ENCODE measurements around the gene OFD1. TPM values are rescaled to one million over a fixed set of nuclear protein-coding genes. Genes with fewer than 3 reads are reported as not detected.
"Not testable (repeated sequence)": the region's sequence is repeated elsewhere in the genome, so short reads cannot be mapped to it uniquely, and the experiment has no call there.

Gene OFD1
- total RNA-seq, 2 donors from 2014 or later = 15.3 to 19.0 TPM

GRCh38 chrX:13717700-13718472, 16.7 kb upstream of the OFD1 start:
- H3K9me3 ChIP-seq = no peaks in the 10 kb centered on the region
- TF ChIP-seq, protein P1, sequence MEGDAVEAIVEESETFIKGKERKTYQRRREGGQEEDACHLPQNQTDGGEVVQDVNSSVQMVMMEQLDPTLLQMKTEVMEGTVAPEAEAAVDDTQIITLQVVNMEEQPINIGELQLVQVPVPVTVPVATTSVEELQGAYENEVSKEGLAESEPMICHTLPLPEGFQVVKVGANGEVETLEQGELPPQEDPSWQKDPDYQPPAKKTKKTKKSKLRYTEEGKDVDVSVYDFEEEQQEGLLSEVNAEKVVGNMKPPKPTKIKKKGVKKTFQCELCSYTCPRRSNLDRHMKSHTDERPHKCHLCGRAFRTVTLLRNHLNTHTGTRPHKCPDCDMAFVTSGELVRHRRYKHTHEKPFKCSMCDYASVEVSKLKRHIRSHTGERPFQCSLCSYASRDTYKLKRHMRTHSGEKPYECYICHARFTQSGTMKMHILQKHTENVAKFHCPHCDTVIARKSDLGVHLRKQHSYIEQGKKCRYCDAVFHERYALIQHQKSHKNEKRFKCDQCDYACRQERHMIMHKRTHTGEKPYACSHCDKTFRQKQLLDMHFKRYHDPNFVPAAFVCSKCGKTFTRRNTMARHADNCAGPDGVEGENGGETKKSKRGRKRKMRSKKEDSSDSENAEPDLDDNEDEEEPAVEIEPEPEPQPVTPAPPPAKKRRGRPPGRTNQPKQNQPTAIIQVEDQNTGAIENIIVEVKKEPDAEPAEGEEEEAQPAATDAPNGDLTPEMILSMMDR (IDR thresholded peaks at IDR 0.05) = no peak
- peak overlapping the region; percentile 63 to 67 for H3K27ac ChIP-seq

DNA sequence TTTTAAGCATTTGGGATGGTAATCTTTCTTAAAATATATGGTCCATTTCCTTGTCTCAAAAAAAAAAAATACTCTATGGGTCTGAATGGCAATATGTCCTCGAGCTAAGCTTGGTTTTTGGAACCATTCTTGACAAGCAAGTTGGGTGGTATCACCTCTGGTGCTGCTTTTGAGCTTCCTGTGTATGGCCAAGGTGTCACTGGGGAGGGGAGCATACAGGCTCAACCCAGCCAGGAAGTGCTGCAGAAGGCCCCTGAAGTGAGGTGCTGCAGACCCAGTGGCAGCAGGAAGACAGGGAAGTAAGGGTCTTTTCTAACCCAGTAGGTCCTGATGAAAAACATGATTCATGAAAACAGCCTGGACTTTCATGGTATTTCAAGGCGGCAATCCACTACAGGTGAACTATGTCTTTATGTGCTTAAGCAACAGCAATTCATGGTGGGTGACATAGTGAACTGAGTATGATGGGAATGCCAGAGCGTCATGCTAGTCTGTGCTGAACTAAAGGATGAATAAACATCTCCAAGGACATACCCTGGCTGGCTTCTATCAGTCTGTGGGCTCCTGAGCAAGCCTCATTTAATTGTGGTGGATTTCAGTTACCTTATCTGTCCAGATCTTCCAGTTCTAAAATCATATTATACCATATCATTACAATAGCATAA, 15.2 kb upstream of the OFD1 start:
- TF ChIP-seq, protein P1 (IDR thresholded peaks at IDR 0.05) = no peak
- Histone ChIP-seq H3K9me3 (no peaks in the 10 kb centered on the region), H3K4me3 (no peak overlapping the region), H3K27ac (peak overlapping the region in 1 of 2 donors; percentile 67), H3K27me3 (replicated peaks; ENCODE audit: insufficient read depth) (no peaks in the 10 kb centered on the region), H3K4me1 (ENCODE audit: control insufficient read depth in 1 of 2, low read depth in 2 of 2) (peaks cover 0 to 7% of the 10 kb centered on the region in 2 donors), H3K36me3 (no peaks in the 10 kb centered on the region)
- no peak for DNase-seq (ENCODE audit: low spot score)
- no peak for ATAC-seq (ENCODE audit: insufficient number of reproducible peaks, low FRiP score, low read depth)

More at GRCh38 chrX:13717700-13718472, 16.7 kb upstream of the OFD1 start:
- Histone ChIP-seq H3K36me3 (no peaks in the 10 kb centered on the region), H3K27me3 (replicated peaks; ENCODE audit: insufficient read depth) (no peaks in the 10 kb centered on the region), H3K4me1 (ENCODE audit: control insufficient read depth in 1 of 2, low read depth in 2 of 2) (peaks cover 0 to 7% of the 10 kb centered on the region in 2 donors), H3K4me3 (no peak overlapping the region)
- ATAC-seq (ENCODE audit: insufficient number of reproducible peaks, low FRiP score, low read depth) (no peak), DNase-seq (ENCODE audit: low spot score) (no peak)

DNA sequence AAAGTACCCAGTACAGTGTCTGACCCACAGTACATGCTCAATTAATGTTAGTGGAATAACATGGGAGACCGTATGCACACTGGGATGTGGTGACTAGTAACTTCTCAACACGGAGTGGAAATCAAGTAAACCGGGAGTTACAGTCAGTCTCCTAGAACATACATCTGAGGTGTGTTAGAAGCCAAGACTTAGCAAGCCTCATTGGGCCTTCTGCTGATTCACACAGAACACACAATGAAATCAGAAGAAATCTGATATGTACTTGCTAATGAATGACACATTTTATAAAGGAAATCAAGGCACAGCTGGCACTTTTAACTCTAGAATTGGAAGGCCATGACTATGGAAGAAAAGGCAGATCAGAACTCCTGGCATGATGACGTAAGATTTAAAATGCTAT, 13.2 kb upstream of the OFD1 start:
- Histone ChIP-seq H3K27ac (no peak overlapping the region), H3K4me3 (no peak overlapping the region), H3K9me3 (no peaks in the 10 kb centered on the region), H3K36me3 (no peaks in the 10 kb centered on the region), H3K4me1 (ENCODE audit: control insufficient read depth in 1 of 2, low read depth in 2 of 2) (peaks cover 0 to 7% of the 10 kb centered on the region in 2 donors), H3K27me3 (replicated peaks; ENCODE audit: insufficient read depth) (no peaks in the 10 kb centered on the region)
- TF ChIP-seq, protein P1 (IDR thresholded peaks at IDR 0.05) = no peak
- ATAC-seq (ENCODE audit: insufficient number of reproducible peaks, low FRiP score, low read depth) (no peak), DNase-seq (ENCODE audit: low spot score) (no peak)

DNA sequence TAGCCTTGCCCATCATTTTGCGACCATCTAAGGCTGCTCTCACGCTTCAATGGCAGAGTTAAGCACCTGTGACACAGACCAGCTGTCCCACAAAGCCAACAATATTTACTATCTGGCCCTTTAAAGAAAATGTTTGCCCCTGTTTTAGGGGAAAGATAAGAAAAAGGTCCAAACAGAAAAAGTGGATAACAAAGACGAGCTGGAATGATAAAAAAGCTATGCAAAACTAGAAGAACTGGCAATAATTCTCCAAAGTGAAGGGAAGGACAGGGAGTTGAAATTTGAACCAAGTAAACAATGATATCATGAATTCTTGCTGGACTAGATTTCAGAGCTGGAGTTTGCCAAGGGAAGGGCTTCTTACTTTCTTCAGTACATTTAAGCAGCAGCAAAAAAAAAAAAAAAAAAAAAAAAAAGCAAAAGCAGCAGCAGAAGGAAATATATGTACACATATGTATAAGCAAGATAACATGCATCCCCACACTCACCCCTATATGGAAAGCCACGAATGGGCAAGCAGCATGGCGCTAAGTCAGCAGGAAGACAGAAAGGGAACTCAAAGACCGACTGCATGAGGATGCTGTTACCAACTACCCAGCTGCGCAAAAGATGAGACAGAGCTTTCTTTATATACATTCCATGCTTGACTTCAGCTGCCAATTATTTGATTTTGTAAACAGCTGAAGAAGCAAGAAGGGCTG, 12.6 kb upstream of the OFD1 start:
- TF ChIP-seq, protein P1 (IDR thresholded peaks at IDR 0.05) = no peak
- Histone ChIP-seq H3K36me3 (no peaks in the 10 kb centered on the region), H3K4me3 (no peak overlapping the region), H3K9me3 (no peaks in the 10 kb centered on the region), H3K4me1 (ENCODE audit: control insufficient read depth in 1 of 2, low read depth in 2 of 2) (peaks cover 0 to 7% of the 10 kb centered on the region in 2 donors), H3K27me3 (replicated peaks; ENCODE audit: insufficient read depth) (no peaks in the 10 kb centered on the region), H3K27ac (no peak overlapping the region)
- DNase-seq (ENCODE audit: low spot score) (no peak), ATAC-seq (ENCODE audit: insufficient number of reproducible peaks, low FRiP score, low read depth) (no peak)

GRCh38 chrX:13724878-13725277, 9.7 kb upstream of the OFD1 start:
- not testable (repeated sequence) for H3K27ac ChIP-seq; H3K9me3 ChIP-seq; H3K36me3 ChIP-seq; ATAC-seq (ENCODE audit: insufficient number of reproducible peaks, low FRiP score, low read depth); DNase-seq (ENCODE audit: low spot score); H3K4me1 ChIP-seq (ENCODE audit: control insufficient read depth in 1 of 2, low read depth in 2 of 2); H3K27me3 ChIP-seq (replicated peaks; ENCODE audit: insufficient read depth); H3K4me3 ChIP-seq

- ATAC-seq (ENCODE audit: insufficient number of reproducible peaks, low FRiP score, low read depth); H3K27ac ChIP-seq; H3K36me3 ChIP-seq; H3K27me3 ChIP-seq (replicated peaks; ENCODE audit: insufficient read depth); H3K4me3 ChIP-seq; DNase-seq (ENCODE audit: low spot score); H3K4me1 ChIP-seq (ENCODE audit: control insufficient read depth in 1 of 2, low read depth in 2 of 2); H3K9me3 ChIP-seq: not testable (repeated sequence)
These were observed 8.0 kb upstream of the OFD1 start for GRCh38 chrX:13726583-13726982.

DNA sequence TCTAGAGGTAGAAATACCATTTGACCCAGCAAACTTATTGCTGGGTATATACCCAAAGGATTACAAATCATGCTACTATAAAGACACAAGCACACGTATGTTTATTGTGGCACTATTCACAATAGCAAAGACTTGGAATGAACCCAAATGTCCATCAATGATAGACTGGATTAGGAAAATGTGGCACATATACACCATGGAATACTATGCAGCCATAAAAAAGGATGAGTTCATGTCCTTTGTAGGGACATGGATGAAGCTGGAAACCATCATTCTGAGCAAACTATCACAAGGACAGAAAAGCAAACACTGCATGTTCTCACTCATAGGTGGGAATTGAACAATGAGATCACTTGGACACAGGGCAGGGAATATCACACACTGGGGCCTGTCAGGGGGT, 4.0 kb upstream of the OFD1 start:
- ATAC-seq (ENCODE audit: insufficient number of reproducible peaks, low FRiP score, low read depth); H3K27ac ChIP-seq; H3K9me3 ChIP-seq: not testable (repeated sequence)

More for the DNA sequence above, 4.0 kb upstream of the OFD1 start:
- peaks cover 0 to 14% of the 10 kb centered on the region in 2 donors for H3K4me1 ChIP-seq (ENCODE audit: control insufficient read depth in 1 of 2, low read depth in 2 of 2)
- H3K36me3 ChIP-seq; H3K4me3 ChIP-seq; DNase-seq (ENCODE audit: low spot score); H3K27me3 ChIP-seq (replicated peaks; ENCODE audit: insufficient read depth): not testable (repeated sequence)
